G401 (cell line): Measurements from ENCODE around the gene MARK1. TPM values are rescaled to one million over a fixed set of nuclear protein-coding genes. Genes with fewer than 3 reads are reported as not detected.

Source experiments
- DNase-seq: peaks from one replicate; pipeline ENCODE4 v3.0.0-alpha.2; 2015; ENCODE audit warnings: low spot score
- in situ Hi-C: cut with HindIII; loops from 2 replicates; pipeline ENCODE4 v1.10.0; 2016; ENCODE audit warnings: low sequenced_read_pairs, mixed read lengths
- total RNA-seq: library from RNA; depleted of rRNA; stranded (reverse); fragments of >200 nt; shearing (Covaris generic); gene quantifications from 2 replicates; pipeline ENCODE4 v1.2.3, GENCODE V29; 2014; rRNA removed

MARK1 gene
- total RNA-seq, 1 experiment from 2014 or later: 6.4 TPM

DNA sequence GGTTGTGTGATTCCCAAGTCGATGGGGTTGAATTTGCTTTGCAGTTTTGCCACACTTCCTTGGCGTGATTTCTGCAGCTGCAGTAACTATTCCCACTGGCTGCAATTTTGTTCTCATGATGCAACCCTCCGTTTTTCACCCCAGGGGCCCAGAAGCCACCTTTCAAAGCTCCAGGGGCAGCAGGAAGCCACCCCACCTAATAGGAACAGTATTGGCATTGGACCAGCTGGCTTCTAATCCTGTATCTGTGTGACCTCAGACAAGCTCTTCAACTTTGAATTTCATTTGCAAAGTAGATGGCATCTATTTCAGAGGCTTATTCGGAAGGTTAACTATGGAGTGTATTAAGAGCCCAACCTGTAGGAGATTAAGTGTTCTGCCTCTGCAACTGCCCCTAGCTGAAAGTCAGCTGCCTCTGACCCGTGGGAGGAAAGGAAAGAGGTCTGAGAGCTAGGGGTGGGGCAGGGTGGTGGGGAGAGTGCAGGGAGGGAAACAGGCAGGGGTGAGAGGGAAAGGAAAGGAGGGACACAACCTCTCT is 174.9 kb downstream of the MARK1 start:
- in situ Hi-C loops: no loop called here
- no peak for DNase-seq

DNA sequence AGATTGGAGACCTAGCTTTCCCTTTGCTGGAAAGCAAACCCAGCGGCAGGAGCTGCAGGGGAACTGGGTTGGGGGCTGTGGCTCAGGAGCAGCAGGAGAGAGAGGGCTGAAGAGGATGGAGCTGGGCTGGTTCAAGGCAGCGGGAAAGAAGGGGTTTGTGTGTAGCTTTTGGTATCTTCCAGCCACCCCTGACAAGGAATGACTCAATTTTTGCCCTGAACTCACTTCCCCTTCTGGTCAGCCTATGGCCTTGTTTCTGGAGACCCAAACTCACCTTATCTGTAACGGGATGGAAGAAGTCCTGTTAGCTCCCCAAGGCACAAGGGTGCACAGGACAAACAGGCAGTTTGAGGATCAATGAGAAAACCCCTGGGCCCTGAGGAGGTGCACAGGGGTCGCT is 175.4 kb downstream of the MARK1 start:
- in situ Hi-C loops: no loop called here
- no peak for DNase-seq

DNA sequence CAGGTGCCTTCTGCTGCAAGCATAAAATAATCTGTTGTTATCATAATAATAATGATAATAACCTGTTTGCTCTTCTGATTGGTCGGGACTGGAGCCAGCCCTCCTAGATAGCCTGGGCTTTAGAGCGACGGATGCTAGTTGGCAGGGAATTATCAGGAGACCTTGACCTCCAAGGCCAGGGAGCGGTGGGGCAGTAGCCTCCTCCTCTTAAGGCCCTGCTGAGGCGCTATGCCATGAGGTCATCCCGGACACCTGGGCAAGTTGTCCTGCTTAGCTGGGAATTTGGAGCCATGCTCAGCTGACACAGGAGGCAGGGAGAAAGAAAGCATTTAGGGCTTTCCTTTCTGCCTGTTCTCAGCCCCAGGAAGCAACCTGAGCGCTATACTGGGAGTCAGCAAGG is 177.8 kb downstream of the MARK1 start:
- in situ Hi-C loops: no loop called here
- no peak for DNase-seq

DNA sequence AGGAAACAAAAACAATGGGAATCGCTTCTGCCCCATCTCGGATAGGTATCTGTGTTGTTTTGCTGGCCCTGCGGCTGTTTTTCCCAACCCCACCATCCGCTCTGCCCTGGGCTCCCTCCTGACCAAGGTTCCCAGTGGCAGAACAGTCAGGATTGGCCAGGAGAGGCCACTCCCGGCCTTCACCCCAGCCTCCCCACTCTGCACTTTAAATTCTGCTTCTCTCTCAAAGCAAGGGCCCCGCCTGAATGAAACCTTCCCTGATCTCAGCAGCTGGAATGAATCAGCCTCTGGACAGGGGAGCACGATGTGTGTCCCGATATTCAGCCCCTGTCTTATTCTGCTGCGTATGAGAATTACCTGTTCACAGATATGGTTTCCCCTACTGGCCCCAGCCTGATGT is 178.5 kb downstream of the MARK1 start:
- DNase-seq: no peak
- in situ Hi-C loops: no loop called here

DNA sequence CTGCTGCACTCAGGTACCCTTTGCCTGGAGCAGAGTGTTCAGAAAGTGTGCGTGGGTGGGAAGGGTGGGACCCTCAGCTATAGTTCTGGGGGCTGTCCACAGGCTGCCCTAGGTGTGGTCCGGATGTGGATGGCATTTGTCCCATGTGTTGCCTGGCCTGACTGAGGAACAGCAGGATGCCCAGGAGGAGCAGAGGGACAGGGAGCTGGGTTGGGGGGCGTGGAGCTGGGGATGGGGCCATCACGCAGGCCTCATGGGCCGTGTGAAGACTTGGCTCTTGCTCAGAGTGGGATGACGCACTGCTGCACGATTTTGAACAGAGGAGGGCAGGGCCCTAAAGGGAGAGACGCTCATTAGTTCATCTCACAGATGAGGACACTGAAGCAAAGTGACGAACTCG is 179.2 kb downstream of the MARK1 start:
- in situ Hi-C loops: no loop called here
- DNase-seq: no peak

DNA sequence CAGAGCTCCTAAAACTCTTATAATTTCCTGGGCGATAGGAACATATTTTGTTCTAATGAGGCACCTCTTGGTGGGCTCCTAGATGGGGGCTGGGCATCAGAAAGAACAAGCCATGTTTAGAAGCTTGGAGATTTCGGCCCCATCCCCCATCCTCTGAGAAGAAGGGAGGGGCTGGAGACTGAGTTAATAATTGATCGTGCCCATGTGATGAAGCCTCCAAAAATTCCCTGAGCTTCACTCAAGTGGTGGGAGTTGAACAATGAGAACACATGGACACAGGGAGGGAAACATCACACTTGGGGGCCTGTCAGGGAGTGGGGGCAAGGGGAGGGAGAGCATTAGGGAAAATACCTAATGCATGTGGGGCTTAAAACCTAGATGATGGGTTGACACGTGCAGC is 180.3 kb downstream of the MARK1 start:
- in situ Hi-C loops: no loop called here
- no peak for DNase-seq

DNA sequence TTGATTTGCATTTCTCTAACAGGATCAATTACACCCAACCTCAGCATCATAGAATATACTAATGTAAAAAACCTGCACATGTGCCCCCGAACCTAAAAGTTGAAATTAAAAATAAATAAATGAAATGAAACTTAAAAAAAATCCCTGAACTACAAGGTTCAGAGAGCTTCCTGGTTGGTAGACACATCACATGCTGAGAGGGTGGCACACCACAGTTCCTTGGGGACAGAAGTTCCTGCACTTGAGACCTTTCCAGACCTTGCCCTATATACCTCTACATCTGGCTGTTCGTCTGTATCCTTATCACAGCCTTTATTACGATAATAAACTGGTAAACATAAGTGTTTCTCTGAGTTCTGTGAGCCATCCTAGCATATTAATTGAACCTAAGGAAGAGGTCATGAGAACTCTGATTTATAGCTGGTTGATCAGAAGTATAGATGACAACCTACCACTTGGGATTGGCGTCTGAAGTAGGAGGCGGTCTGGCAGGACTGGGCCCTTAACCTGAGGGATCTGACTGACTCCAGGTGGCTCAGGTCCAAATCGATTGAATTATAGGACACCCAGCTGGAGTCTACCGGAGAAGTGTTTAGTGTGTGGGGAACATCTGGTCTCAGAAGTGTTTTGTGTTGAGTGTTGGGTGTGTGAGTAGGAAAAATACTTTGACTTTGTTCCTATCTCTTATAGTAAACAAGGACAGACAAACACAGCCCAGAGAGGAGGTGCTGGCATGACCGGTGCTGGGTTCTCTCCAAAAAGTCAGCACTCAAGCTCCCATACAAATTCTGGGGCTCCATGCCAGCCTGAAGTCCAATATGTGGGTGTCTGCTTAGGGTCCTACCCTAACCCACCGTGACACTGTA is 181.2 kb downstream of the MARK1 start:
- DNase-seq: no peak
- in situ Hi-C loops: no loop called here

DNA sequence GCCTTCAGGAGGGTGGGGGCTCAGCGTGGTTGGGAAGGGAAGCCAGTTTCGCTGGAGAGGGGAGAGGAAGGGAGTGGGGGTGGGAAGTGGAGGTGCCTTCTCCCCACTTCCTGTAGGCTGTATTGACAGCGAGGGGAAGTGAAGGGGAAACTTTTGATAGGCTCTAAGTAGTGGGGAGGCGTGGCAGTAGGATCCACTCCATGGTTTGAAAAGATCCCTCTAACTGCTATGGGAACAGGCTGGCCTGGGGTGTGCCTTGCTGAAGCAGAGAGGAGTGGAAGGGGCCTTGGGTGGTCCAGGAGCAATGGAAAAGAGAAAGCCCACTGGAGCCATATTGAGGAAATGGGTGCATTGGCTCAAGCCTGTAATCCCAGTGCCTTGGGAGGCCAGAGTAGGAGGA is 182.4 kb downstream of the MARK1 start:
- in situ Hi-C loops: no loop called here
- DNase-seq: no peak

DNA sequence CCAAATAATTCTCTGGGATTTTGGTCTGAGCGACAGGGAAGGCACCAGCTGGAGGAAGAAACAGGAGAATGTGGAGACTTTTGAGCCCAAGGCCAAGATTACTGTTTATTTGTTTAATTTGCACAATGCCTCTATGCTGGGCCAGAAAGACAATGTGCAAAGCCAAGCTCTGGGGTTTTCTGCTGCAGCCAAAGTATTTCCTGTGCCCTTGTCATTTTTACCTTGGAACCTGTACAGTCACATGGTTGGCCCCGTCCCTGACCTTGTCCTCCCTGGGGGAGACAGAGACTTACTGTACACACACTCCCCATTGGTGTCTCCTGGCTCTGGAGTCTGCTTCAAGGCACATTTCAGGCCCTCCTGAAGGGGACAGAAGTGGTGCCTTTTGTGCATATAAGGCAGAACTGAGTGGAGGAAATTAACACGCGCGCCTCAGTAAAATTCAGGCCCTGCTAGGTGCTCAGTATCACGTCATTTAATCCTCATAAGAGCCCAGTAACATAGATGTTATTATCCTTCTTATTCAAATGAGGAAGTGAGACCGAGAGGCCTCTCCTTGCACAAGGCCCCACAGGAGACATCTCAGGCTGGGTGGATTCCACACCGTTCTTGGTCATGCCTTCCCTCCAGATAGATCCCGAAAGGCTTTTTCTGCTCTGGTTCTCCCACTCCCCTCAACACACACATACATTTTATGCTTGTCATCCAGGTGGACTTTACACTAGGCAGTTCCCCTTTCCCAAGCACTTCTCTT is 183.3 kb downstream of the MARK1 start:
- in situ Hi-C loops: no loop called here
- no peak for DNase-seq

Other genes starting within 250 kb of the MARK1 start
- 0.81 and 1.4 TPM in 2 replicates for gene C1orf115, start 162.2 kb downstream of the MARK1 start, total RNA-seq
- not detected in 2 replicates for gene MTARC2, start 220.2 kb downstream of the MARK1 start, total RNA-seq